Stimulated activated CD4-positive, alpha-beta T cell treated with anti-CD3 and anti-CD28 coated beads, Interleukin-12 subunit alpha, Interleukin-12 subunit beta, amount 100 ng/mL, for 24 hours (primary cell): Measurements from ENCODE around the gene PLEKHA1.

Experiments
- DNase-seq, 2 experiments: peaks; one replicate each; pipeline ENCODE4 v3.0.0-alpha.2; 2020; ENCODE audit warnings: low read depth in 2 of 2

PLEKHA1 gene

DNA sequence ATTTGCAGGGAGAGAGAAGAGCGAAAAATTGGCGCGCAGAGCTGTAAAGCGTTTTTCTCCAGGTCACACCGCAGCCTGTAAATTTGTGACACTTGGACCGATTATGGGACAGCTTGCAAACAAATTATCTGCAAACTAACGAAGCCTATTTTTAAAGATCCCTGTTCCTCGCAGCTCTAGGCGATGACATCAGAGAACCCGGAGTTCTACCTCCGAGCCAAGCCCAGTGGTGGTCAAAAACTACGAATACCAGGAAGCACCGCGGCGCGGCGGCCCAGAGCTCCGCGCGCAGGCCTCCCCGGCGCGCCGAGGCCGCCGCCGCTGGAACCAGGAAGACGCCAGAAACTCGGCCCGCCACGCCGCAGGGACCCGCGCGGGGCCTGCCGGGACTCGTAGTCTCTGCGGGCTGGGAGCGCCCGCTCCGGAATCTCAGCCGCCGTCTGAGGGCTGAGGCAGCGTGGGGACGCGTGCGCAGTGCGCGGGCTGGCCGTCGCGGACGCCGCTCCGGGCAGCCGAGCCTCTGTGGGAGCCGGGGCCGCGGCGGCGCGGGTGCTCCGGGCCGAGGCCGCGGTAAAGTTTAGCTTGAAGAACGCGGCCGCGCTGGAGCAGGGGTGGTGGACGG is at the start of gene PLEKHA1:
Gene PLEKHA1, plus strand, starts transcription at position 472 of the 622 bp plus-strand sequence. CDS start 18,493 bp downstream, outside the sequence.
- DNase-seq: peak; percentile 88 to 90

DNA sequence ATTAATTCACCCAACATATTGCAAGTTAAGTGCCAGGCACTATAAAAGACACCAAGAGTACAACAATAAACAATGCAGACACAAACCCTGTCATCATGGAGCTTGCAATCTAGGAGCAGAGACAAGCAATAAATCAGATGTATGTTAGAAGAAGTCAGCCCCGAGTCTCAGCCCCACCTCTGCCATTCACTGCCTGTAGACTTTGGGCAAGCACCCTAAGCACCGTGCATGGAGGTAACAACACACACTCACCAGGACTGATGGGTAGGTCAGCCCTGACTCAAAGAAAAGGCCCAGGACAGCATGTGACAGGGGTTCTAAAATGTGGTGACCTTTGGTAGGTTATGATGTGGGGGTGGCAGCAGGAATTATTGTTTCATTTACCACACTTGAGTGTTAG is 49.3 kb upstream of the PLEKHA1 start:
- no peak for DNase-seq

GRCh38 chr10:122326385-122326784 is 48.1 kb upstream of the PLEKHA1 start:
- DNase-seq: no peak

DNA sequence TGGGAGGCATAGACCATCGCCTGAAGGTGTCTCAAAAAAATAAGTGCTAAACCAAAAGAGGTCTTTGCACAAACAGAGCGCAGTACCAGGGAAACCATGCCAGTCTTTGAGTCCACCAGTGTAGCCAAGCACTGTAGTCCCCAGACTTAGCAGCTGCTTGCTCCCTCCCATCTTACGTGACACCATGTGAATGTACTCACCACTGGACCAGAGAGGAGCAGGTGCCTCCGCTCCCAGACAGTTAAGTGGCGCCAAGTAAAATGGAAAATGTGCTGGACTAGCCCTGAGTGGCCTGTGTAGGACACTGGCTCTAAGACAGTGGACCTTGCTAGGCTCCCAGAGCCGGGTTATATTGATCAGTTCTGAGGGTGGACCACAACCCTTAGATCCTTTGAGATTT is 47.7 kb upstream of the PLEKHA1 start:
- DNase-seq: no peak

- DNase-seq: no peak
These were observed 47.0 kb upstream of the PLEKHA1 start for GRCh38 chr10:122327237-122328206.

DNA sequence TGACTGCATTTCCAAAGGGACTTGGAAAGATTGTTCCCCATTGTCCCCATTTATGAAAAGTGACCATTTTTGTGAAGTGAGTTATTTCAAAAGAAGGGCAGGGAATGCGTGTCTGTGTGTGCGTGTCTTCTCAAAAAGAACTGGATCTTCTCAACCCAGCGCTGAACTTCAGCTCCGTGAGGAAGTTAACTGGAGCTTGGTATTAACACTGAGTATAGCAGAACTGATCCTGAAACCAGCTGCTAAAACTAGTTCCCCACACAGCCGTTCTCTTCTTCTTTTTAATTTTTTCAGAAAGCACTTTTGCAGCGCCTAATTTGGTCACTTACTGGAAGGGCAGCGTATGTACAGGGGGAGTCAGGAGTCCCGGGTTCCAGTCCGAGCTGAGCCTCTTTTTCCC is 45.8 kb upstream of the PLEKHA1 start:
- no peak for DNase-seq

GRCh38 chr10:122329416-122329815 is 45.1 kb upstream of the PLEKHA1 start:
- no peak for DNase-seq

- DNase-seq: no peak
These were observed 43.4 kb upstream of the PLEKHA1 start for GRCh38 chr10:122331100-122331499.

GRCh38 chr10:122331615-122332446 is 42.7 kb upstream of the PLEKHA1 start:
- no peak for DNase-seq

GRCh38 chr10:122333037-122333436 is 41.5 kb upstream of the PLEKHA1 start:
- no peak for DNase-seq

DNA sequence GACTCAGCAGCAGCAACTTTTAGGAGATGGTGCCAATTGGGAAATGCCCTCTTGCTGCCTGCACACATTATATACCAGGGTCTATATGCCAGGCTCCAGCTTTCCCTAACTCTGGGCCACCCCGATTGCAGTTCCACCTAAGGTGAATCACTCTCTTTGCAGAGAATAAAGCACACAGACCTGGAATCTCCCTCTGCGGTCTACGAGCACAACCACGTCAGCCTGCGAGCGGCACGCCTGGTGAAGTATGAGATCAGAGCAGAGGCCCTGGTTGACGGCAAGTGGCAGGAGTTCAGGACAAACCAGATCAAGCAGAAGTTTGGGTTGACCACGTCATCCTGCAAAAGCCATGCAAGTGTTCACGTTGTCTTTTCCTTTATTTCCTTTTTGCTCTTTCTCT is 38.2 kb upstream of the PLEKHA1 start:
- no peak for DNase-seq

DNA sequence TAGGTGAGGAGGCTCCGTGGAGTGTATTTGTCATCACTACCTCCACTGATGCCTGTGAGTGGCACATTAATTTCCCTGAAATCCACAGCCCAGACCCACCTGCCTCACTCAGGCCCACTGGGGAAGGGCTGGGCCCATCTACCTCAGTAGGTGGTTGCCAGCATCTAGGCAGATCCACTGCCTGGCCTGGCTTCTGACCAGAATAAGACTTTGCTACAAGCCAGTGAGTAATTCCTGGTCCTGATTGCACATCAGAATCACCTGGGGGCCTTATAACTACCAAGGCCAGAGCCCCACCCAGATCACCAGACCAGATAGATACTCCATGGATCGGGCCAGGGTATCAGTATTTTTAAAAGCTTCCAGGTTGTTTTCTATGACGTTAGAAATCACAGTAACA is 37.5 kb upstream of the PLEKHA1 start:
- no peak for DNase-seq

DNA sequence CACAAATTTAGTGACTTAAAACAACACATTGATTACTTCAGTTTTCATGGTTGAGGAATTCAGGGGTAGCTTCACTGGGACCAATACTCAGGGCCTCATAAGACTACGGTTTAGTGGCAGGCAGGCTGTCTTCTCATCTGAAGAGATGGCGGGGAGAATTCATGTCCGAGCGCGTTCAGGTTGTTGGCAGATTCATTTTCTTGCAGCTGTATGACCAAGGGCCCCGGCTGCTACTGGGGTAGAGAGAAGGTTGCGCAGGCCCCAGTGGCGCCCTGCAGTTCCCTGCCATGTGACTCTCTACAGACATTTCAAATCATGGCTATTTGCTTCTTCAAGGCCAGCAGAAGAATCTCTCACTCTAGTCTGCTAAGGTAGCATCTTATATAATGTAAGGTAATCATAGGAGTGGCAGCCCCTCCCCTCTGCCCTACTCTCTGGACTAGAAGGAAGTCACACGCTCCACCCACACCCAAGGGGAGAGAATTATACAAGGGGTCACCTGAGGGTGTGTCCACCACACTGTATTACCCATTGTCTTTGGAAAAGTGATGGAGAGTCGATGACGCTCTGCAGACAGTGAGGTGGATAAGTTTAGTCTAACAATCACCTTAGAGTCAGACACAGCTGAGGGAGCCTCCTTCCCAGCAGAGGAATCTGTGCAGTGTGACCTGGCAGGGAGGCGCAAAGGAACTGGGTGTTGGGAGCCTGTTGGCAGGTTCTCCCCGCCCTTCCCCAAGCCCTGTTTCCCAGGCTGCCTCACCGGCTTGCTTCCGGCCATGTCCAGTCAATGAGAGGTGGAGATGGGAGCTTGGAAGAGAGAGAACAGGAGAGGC is 35.7 kb upstream of the PLEKHA1 start:
- DNase-seq: no peak

DNA sequence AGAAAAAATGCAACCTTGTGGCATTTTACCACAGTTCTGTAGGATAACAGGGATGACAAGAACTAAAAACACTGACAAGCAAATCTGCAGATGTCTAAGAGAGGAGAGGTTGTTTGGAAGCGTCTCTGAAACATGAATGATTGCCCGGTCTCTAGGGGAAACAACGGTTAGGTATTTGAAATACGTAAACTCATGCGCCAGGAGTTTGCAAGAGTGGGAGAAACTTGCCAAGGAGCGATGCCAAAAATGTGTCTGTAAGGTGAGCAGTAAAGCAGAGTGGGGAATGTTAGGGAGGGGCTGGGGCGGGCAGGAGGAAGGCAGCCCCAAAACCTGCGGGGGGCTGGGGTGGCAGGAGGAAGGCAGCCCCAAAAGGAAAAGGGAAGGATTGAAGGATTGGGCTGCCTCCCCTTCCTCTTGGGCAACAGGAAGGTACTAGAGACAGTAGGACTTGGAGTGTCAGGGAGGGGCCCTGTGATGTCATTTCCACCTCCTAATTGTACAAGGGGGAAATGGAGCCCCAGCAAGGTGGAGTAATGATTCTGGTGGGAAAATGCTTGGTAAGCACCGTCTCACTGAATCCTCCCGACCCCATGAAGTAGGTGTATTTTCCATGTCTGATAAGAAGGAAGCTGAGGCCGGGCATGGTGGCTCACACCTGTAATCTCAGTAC is 33.2 kb upstream of the PLEKHA1 start:
- no peak for DNase-seq

- peak; percentile 9 to 38 for DNase-seq
These were observed 32.0 kb upstream of the PLEKHA1 start for GRCh38 chr10:122342293-122343134.

- DNase-seq: no peak
These were observed 31.2 kb upstream of the PLEKHA1 start for GRCh38 chr10:122343135-122343800.

- DNase-seq: no peak
These were observed 30.6 kb upstream of the PLEKHA1 start for GRCh38 chr10:122343936-122344335.

GRCh38 chr10:122344741-122345258 is 29.7 kb upstream of the PLEKHA1 start:
- no peak for DNase-seq
